GM21360 (cell line): ENCODE results near the gene RNF31.
A peak's percentile ranks its signal among the peaks of the same experiment; 100 is the strongest.

Experiments
- ATAC-seq: cut with Tn5 transposase; IDR thresholded peaks from one replicate; pipeline ENCODE4 v1.9.1; 2021; ENCODE audit warnings: mild to moderate bottlenecking, moderate library complexity; ENCODE audit not compliant: unreplicated experiment

Gene RNF31

DNA sequence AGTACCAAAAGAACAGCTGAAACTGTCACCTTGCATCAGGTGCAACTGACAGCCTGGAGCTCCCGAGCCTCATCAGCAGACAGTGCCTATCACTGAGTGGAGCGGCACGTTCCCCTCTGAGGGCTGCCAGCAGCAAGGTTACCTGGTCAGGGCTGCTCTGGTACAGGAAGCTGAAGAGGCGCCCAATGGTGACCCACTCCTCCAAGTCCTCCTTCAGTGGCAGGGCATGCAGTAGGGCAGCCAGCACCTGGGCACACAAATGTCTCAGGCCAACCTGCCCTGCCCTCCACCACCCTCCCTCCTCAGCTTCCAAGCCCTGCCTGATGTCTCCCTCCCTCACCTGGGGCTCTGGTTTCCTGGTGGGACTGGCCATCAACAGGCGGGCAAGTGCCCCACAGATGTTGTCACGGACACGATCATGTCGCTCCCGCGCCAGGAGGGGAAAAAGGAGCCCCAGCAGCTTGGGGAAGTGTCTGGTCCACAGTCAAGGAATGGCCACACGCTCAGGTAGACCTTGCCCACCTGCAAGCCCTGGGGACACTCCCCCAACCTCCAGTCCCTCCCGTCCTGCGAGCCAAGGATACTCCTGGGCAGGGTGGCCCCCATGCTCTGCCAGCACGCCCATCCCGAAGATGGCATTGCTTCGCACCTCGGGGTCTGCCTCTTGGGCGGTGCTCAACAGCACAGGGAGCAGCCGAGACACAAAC, 34.2 kb downstream of the RNF31 start:
- no peak for ATAC-seq

DNA sequence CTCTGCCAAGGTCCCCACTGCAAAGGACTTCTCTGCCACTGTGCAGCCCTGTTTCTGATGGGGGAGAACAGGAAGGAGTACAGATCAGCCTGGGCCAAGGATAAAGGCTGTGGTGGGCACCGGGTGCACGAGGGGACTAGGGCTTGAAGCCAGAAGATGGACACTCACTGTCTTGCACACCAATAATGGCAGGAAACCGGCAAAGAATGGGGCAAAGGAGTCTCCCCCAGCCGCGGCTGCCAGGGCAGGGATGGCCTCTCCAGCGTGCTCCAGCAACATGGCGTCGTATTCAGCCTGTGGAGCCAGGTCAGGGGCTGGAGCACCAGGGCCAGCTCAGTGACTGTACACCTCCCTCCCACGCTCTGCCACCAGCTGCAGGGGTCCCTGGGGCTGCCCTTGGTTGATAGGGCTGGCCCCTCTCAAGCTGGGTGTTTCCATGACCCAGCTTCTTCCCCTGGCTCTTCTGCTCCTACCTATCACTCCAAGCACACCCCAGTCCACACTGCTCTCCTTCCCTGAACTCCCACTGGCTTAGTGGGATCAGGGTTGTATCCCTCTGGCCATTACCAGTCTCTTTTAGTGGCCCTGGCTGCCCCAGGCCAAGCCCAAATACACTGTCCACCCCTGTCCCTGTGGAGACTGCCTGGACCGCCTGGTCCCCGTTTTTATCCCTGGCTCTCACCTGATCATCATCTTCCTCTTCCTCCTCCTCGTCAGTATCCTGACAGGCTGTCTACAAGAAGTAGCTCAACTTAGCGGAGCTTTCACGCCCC, 35.0 kb downstream of the RNF31 start:
- no peak for ATAC-seq

DNA sequence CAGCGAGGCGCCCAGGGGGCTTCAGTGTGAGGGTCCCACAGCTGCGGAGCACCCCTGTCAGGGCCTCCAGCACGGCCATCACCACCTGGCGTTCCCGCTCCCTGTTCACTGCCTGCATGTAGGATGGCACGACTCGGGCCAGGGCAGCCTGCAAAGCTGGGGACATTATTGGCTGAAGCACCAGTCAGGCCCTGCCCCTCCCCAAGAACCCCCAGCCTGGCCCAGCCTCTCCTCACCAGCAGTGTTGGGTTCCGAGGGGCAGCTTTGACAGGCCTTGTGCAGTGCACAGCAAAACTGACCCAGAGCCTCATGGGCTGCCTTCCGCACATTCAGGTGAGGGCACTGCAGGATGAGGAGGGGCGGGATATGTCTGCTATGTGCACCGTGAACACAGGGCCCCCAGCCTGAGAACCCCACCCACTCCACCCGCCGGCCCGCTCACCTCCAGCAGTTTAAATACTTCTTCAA, 35.8 kb downstream of the RNF31 start:
- ATAC-seq = no peak

- no peak for ATAC-seq
These were observed 37.0 kb downstream of the RNF31 start for GRCh38 chr14:24184104-24184970.

GRCh38 chr14:24185026-24185425, 37.7 kb downstream of the RNF31 start:
- no peak for ATAC-seq

DNA sequence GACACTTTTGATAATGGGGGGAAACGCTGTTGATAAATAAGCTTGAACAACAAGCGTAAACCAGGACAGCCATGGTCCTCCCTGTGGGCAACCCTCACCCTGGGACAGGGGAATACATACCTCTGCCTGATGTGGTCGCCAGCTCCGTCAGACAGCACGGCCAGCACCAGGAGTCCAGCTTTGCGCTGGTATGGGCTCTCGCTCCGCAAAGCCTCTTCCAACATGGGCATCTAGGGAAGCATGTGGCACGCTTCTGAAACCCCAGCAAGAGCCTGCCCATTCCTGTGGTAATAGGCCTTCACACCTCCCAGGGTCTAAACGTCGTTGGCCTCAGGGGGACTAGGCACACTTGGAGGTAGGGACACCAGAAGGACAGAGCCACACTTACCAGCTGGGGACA, 38.4 kb downstream of the RNF31 start:
- no peak for ATAC-seq

- no peak for ATAC-seq
These were observed 39.7 kb downstream of the RNF31 start for GRCh38 chr14:24186831-24187538.

DNA sequence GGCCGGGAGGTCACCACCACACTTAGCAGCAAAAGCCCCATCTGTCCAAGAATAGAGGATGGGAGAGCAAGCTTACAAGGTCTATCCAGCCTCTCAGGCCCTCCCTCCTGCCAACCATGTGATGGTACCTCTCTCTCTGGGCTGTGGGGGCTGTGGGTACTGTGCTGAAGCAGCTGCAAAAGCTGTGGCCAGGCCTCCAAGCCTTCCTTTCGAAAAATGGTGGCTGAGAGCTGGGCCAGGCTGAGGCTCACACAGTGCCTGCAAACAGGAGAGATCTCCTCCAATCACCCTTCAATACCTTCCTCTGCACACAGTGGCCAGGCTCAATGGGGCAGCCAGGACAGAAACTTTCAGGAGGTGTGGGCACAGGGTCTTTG, 40.2 kb downstream of the RNF31 start:
- ATAC-seq = no peak

DNA sequence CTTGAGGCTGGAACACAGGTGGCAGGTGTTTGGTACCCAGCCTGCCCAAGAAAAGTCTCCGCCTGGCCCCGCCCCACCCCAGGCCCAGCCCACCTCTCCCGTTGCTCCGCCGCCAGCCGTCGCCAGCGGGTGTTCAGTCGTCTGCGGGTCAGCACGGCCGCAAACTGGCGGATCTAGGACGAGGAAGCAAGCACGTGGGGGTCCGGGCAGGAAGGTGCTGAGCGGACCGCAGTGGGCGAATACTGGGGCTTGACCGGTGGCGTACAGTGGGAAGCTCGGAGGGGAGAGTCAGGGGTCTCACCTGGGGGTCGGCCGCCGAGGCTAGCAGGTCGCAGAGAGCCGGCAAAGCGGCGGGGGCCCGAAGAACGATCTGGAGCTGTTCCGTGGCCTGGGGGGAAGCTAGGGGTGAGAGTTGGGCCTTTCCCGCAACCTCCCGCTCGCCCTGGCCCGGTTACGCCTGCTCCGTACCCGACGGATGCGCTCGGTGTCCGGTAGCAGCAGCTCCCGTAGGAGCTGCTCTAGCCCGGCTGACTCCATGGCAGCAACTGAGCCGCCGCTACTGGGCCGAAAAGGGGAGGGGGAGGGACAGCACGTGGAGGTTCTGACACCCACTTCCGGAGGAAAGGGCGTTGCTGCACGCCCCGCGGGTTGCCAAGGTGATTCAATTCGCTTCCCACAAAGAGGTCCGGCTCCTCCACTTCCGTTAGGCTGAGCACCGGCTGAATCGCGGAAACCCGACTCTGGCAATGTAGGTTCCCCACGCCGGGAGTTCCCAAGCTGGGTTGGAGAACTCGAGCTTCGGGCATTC, 41.2 kb downstream of the RNF31 start, which contains the start of gene IPO4:
IPO4 (minus strand) TSS at position 566 of the 808 bp plus-strand sequence; CDS start at position 537, 29 bp downstream.
- peak; percentile 84 for ATAC-seq

- no peak for ATAC-seq
These were observed 41.7 kb downstream of the RNF31 start for GRCh38 chr14:24189059-24189375.

GRCh38 chr14:24189460-24189859, 42.2 kb downstream of the RNF31 start:
- no peak for ATAC-seq

DNA sequence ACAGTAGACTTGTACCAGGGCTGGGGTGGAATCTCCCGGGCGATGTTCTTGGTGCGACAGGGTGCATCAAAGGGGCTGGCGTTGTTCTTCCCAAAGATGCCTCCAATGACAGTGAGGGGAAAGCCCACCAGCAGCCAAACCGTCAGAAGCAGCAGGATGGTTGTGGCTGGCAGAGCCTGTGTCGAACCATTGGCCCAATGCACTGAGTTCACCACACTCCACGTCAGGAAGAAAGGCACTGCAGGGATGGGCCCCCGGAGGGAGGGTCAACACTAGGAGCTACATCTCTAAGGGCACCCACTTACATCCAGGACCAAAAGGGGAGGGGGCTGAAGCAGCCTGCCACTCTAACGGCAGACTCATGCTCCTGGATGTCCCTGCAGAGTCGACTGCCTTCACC, 43.1 kb downstream of the RNF31 start:
- no peak for ATAC-seq

- ATAC-seq = no peak
These were observed 45.6 kb downstream of the RNF31 start for GRCh38 chr14:24192933-24193332.

GRCh38 chr14:24194186-24194872, 47.0 kb downstream of the RNF31 start:
- ATAC-seq = no peak

- no peak for ATAC-seq
These were observed 47.5 kb downstream of the RNF31 start for GRCh38 chr14:24194873-24195185.

DNA sequence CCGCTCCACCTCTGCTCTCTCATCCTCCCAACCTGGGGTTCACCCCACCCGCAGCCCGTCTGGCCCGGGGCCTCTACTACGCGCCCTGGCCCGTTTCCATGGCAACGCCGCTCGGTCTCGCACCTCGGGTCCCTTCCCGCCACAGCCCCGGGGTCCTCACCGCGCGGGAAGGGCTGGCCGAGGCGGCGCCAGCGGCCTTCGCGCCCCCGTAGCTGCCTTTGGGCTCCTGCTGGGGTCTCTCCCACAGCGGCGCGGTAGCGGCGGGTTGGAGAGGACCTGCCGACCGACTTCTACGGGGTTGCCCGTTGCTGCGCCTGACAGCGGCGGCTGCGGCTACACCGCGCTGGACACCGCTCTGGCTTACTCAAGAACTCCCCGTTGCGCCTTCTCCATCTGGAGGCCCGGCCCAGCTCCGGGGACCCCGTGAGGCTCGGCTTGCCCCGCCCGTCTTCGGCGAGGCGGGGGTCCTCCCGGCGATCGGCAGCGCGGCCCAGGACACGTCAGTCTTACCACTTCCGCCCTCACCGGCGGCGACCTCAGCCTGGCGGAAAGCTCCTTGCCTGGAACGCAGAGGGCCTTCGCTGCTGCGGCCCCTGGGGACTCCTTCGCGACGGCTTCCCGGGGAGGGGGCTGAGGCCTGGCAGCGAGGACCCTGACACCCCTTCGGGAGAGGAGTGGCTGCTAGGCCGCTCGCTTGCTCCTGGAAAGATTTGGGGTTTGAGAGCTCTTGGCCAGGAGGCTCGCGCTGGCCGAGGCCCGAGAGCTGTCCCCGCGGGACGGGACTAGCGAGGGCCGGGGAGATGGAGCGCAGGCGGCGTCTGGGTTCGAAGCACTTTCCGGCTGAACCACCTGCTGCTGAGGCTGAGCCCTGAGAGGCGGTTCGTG, 48.1 kb downstream of the RNF31 start, which contains the start of gene TM9SF1:
TM9SF1 (minus strand) TSS at position 256 of the 885 bp plus-strand sequence. CDS start 422 bp downstream, outside the sequence.
- ATAC-seq = peak; percentile 78

DNA sequence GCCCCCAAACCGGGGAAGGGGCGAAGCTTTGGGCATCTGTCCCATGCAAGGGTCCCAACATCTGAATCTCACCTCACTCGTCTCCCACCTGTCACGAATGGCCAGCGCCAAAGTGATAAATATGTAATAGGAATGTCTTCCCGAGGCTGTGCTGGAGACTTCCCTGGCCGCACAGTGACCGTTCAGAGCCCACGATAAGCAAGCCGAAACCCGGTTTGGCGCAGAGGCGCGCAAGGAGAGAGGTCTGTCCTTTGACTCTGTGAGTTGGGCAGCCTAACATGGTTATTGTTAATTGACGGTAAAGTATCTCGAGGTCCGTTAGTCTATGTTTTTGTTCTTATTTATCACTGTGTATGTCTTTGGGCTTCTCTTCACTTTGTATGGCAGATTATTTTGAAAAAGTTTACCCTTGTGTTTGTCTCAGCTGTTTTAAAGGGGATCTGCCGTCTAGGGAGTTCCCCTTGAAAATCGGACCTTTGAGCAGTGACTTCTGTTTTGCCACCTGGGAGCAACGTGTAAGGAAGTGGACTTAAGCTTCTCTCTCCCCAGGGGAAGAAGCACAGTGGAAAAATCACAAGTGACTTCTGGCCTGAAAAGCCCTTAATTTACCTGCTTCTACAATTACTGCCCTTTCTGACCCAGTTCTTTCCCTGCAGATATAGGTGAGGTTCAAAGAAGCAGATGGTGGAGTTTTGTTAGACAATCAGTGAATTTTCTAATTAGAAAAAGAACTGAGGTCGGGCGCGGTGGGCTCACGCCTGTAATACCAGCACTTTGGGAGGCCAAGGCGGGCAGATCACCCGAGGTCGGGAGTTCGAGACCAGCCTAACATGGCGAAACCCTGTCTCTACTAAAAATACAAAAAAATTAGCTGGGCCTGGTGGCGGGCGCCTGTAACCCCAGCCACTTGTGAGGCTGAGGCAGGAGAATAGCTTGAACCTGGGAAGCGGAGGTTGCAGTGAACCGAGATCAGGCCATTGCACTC, 49.1 kb downstream of the RNF31 start:
- ATAC-seq = no peak
